ENCODE data around the gene TNIK.
"Not testable (repeated sequence)": the region's sequence is repeated elsewhere in the genome, so short reads cannot be mapped to it uniquely, and the experiment has no call there.

TNIK gene

GRCh38 chr3:171311784-171312183 is 148.4 kb downstream of the TNIK start:
- DNase-seq (ENCODE audit: low read depth in 2 of 2), result no peak

GRCh38 chr3:171309906-171310359 is 150.3 kb downstream of the TNIK start:
- DNase-seq (ENCODE audit: low read depth in 2 of 2), result no peak

GRCh38 chr3:171307988-171308387 is 152.2 kb downstream of the TNIK start:
- no peak for DNase-seq (ENCODE audit: low read depth in 2 of 2)

- no peak for DNase-seq (ENCODE audit: low read depth in 2 of 2)
Measured at GRCh38 chr3:171307046-171307585, 153.1 kb downstream of the TNIK start.

- no peak for DNase-seq (ENCODE audit: low read depth in 2 of 2)
Measured at GRCh38 chr3:171306631-171307030, 153.6 kb downstream of the TNIK start.

GRCh38 chr3:171305823-171306222 is 154.4 kb downstream of the TNIK start:
- DNase-seq (ENCODE audit: low read depth in 2 of 2), result not testable (repeated sequence)

- DNase-seq (ENCODE audit: low read depth in 2 of 2), result not testable (repeated sequence)
Measured at GRCh38 chr3:171304498-171304897, 155.7 kb downstream of the TNIK start.

- not testable (repeated sequence) for DNase-seq (ENCODE audit: low read depth in 2 of 2)
Measured at GRCh38 chr3:171304017-171304416, 156.2 kb downstream of the TNIK start.

GRCh38 chr3:171301998-171302397 is 158.2 kb downstream of the TNIK start:
- DNase-seq (ENCODE audit: low read depth in 2 of 2), result no peak

- no peak for DNase-seq (ENCODE audit: low read depth in 2 of 2)
Measured at GRCh38 chr3:171301002-171301401, 159.2 kb downstream of the TNIK start.

GRCh38 chr3:171297951-171298350 is 162.3 kb downstream of the TNIK start:
- DNase-seq (ENCODE audit: low read depth in 2 of 2), result no peak

- DNase-seq (ENCODE audit: low read depth in 2 of 2), result no peak
Measured at GRCh38 chr3:171297207-171297606, 163.0 kb downstream of the TNIK start.

GRCh38 chr3:171295484-171296373 is 164.5 kb downstream of the TNIK start:
- no peak for DNase-seq (ENCODE audit: low read depth in 2 of 2)

GRCh38 chr3:171293142-171293782 is 166.9 kb downstream of the TNIK start:
- no peak for DNase-seq (ENCODE audit: low read depth in 2 of 2)

GRCh38 chr3:171290680-171291079 is 169.5 kb downstream of the TNIK start:
- no peak for DNase-seq (ENCODE audit: low read depth in 2 of 2)

GRCh38 chr3:171289291-171289690 is 170.9 kb downstream of the TNIK start:
- DNase-seq (ENCODE audit: low read depth in 2 of 2), result no peak

GRCh38 chr3:171287761-171288160 is 172.4 kb downstream of the TNIK start:
- DNase-seq (ENCODE audit: low read depth in 2 of 2), result not testable (repeated sequence)

- no peak for DNase-seq (ENCODE audit: low read depth in 2 of 2)
Measured at GRCh38 chr3:171286580-171287249, 173.5 kb downstream of the TNIK start.

GRCh38 chr3:171285287-171285686 is 174.9 kb downstream of the TNIK start:
- no peak for DNase-seq (ENCODE audit: low read depth in 2 of 2)

GRCh38 chr3:171284308-171285075 is 175.7 kb downstream of the TNIK start:
- DNase-seq (ENCODE audit: low read depth in 2 of 2), result no peak

GRCh38 chr3:171283848-171284222 is 176.4 kb downstream of the TNIK start:
- DNase-seq (ENCODE audit: low read depth in 2 of 2), result no peak

All from stimulated activated CD4-positive, alpha-beta T cell treated with anti-CD3 and anti-CD28 coated beads, Interleukin-1b, Interleukin-23, amount 100 ng/mL, for 1 hour (primary cell).